ENCODE results near the gene COL4A6.

Gene COL4A6

DNA sequence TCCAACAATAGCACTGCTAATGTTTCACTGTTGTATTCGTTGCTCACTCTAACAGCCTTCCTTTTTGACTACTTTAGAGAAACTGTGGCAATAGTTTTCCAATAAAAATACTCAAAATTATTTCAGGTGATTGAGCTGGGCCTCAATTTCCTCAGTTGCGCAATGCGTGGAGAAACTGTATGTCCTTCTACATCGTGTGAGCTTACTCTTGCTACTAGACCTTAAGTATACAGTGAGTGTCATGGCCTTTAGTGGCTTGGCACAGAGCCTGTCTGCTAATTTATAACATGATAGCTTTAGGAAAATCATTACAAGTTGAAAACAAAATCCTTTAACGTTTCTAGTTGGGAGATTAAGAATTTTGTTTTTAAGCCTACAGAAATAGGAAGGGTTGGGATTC lies 114.5 kb downstream of the COL4A6 start:
- no peak for FAIRE-seq

DNA sequence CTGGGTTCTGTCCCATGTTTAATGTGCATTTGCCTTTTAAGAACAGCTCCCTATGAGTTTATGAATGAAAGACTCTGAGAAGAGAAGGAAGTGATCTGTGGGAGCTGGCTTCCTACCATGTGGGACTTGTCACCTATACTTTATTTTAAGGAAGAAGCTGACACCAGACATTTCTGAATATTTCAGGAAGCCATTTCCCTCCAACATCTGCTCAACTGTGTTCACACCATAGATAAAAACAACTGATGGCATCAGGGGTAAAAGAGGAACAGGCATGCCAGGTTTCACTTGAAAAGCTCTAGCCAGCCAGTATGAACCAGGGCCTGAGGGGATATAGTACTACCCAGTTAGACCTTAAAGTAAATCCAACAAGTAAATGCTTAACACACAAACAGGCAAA lies 116.0 kb downstream of the COL4A6 start:
- FAIRE-seq: no peak

DNA sequence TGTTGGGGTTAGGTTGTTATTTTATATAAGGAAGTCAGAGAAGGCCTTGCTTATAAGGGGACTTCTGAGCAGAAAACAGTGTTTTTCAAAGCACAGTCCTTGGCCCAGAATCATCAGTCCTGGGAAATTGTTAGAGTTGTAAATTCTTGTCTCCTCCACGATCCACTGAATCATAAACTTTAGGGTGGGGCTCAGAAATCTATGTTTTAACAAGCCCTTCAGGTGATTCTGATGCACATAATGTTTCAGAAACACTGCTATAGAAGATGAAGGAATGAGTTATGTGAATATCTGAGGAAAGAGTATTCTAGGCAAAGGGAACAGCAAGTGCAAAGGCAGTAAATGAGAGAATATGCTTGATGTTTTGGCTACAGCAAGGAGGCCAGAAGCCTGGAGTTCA lies 121.8 kb downstream of the COL4A6 start:
- no peak for FAIRE-seq

DNA sequence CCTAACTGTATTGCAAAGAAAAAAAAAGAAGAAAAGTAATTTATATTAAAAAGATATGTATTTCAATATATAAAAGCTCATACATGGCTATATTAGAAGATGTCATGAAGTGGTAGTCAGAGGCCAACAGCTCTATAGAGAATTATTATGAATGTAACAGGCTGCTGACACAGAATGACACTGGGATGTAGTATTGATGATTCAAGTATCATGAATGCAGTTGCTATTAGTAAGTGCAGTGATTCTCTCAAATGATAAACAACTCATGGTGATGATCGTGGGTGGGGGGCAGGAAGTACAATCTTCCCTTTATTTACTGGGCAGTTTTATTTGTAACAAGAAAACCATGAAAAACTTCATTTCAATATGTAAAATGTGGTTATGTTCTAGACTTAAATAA lies 124.6 kb downstream of the COL4A6 start:
- no peak for FAIRE-seq

DNA sequence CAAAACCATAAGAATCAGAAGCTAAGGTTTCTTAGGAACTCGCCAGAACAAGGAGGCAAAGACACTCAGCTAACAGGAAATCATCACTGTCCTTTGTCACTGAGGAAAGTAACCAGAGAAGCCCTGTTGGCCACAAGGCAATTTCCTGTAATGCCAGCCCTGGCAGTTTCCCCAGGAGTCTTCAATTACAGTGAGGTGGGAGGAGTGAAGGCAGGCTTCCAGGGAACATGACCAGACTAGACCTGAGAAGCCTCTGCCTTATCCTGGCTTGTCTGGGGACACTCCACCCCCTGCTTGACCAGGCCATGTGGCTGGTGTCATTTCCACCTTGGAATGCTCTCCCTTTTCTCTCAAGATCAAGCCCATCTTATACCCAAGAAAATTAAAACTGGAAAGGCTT lies 125.3 kb downstream of the COL4A6 start:
- no peak for FAIRE-seq

DNA sequence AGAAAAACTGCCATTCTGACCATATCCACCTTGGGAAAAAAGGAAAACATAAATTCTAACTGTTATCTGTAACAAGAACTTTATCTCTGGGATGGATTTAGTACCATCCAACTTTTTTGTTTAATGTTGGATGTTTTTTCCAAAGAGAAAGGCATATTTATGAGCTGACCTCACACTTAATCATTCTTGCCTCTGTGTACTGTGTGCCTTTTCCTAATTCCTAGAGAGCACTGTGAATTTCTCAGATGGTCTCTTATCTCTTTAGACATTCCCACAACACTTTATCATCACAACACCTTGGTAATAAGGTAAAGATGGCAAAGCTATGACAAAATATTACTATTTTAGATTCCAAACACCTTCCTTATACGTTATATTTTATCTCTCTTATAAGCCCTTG lies 126.2 kb downstream of the COL4A6 start:
- no peak for FAIRE-seq

DNA sequence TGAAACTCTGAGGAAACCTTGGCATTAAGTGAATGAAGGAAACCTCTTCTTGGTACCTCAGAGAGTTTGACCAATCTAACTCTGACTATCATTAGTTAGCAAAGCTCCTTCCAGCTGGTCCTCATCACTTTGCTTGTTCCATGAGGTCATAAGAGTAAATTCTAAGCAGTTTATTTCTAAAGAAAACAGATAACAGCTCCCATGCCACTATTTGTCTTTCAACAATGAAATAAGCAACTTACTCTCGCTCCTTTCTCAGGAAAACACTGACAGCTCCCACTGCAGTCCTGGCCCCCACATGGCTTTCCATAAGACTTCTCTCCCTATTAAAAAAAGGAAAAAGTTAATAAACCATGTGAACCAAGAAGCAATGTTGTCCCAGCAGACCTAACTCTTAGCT lies 127.7 kb downstream of the COL4A6 start:
- no peak for FAIRE-seq

DNA sequence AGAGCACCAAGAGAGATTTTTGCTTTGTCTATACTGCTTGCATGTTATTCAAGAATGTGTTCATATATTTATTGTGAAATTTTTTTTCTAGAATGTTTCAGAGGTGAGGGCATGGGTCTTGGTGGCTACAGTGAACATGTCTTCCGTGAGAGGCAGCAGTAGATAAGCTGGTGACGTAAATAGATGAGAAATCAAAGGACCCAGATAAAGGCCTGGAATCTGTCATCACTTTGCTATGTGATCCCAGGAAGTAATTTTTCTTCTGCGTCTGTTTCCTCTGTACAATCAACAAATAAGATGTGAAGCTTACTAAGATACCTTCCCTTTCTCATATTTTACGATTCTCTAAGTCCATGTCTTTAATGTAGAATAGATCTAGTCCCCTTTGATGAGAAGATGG lies 129.1 kb downstream of the COL4A6 start:
- FAIRE-seq: no peak

DNA sequence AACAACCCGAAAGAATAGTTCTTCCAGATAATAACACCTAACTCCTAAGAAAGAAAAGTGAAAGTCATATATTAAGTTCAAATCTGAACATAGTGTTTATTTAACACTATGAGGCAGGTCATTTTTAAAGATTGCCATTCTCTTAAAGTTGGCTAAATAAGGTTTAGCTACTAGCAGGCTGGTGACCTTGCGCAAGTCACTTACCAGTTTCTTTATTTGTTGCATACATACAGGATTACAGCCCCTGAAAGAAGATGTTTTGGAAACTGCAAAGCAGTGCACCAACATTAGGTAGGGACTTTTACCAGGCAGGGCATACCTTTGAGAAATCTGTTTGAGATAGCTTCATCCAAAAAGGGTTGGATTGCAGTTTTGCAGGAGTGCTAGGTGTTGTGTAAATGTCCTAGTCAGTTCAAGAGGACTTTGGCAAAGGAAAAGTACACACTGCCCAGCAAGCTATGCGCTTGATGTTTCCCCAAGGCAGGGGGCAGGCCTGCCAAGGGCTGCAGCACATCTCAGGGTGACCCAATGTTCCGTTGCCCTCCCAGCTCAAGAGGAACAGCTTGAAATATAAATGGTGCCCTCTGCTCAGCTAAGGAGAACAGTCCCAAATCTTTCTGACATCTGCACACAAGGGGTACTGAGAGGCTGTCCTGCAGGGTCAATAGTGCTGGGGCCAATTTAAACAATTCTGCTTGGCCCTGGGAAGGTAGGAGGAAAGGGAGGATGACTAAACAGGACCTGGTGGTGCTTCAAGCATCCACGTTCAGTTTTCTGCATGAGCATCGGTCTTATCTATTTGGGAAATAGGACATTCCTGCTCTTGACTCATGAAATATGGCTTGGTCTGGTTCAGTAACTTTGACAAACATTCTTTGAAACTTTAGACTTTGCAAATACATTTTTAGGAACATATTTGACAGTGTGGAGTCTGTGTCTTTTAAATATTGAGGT lies 130.8 kb downstream of the COL4A6 start:
- no peak for FAIRE-seq

DNA sequence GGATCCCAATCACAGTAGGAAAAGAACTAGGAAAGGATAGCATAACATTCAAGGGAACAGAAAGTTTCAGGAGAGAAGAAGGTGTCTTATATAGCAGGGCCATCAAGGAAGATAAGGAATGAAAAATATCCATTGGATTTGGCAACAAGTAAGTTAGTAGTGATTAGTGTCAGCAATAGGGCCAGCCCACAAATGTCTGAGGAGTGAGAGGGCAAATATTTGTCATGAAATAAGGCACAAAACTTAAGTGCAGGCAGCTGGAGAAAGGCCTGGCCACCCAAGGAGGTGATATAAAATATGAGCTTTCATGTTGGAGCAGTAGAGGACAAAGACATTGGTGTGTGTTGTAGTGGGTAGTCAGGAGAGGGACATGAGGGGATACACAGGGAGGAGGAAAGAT lies 132.1 kb downstream of the COL4A6 start:
- no peak for FAIRE-seq

DNA sequence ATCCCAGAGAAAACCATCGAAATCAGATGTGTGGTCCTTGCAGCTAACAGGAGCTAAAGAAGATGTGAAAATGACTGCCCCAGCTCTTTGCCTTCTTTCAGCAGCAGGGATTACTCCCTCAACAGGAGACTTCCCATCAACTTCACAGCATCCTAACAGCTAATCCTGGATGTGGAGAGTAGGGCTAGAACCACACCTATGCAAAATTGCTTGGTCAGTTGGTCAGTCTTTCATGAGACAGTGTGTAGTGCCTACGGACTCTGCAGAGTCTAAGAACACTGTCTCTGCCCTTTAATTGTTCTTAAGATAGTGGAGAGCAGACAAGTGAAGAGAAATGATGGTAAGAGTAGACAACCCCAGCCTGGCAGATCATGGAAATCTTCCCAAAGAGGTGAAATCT lies 133.5 kb downstream of the COL4A6 start:
- no peak for FAIRE-seq

DNA sequence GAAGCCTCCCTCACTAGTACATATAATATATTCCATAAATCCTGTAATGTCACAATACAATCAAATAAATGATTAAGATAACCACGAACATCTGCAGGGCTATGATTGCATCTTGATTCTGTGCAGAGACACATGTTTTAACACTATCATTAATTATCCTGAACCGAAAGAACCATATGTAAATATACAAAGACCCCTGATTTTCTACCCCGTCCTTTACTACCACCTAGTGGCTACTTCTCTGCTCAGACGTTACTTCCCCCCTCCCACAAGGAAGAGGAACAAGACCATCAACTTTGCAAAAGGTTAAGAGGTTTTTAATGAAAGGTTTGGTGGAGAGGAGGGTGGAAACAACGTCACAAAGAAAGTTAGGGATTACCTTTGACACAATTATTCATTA lies 134.0 kb downstream of the COL4A6 start:
- no peak for FAIRE-seq

DNA sequence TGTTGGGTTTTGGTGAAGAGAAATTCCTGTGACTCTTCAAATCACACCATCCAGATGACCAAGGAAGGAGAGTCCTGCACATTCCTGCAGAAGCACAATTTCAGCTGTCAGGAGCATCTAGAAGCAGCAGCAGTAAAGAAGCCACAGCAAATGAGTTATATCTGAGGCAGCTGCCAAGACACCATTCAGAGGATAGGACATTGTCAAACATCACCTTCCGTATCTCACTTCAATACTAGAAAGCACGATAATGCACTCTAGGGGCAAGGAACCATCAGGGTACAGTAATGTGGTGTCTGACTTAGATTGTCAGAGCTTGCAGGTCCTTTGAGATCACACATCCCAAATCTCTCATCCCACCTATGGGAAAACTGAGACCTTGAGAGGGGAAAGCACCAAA lies 134.5 kb downstream of the COL4A6 start:
- no peak for FAIRE-seq

DNA sequence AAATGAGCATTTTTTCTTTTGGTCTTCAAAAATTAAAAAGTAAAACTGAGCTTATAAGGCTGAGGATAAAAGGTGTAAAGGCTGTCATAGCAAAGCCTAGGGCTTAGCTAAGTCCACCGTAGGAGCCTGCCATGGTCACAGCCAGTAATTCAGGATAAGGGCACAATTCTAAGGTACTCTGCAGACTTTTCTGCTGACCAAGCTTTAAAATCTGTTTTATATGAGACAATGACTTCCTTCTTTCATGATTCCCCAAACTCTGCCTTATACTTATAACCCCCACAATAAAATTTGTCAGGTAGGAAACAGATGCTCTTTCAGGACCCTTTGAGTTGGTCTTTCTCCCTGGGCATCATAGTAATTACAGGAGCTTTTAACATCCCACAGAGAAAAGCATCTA lies 138.5 kb downstream of the COL4A6 start:
- FAIRE-seq: no peak

DNA sequence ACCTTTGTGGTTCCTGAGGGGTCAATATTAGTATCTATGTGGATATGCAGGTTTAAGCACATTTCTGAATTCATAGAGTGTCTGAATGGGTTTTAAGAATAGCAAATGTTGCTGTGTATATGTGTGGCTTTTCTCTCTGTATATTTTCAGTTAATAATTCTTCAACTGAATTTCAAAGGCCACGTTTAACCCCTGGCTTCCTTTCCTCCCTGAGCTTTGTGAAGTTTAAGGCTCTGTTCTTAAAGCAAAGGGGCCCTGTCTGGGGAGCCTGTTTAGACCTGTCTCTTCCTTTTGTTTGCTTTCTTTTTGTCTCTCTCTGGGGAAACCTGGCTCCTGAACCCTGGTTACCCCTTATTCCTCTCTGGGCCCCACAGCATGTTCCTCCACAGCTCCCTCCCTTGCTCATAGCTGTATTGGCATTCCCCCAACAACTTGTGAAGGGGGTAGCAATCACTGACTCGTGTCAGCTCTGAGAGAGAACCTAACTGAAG lies 139.1 kb downstream of the COL4A6 start:
- no peak for FAIRE-seq

DNA sequence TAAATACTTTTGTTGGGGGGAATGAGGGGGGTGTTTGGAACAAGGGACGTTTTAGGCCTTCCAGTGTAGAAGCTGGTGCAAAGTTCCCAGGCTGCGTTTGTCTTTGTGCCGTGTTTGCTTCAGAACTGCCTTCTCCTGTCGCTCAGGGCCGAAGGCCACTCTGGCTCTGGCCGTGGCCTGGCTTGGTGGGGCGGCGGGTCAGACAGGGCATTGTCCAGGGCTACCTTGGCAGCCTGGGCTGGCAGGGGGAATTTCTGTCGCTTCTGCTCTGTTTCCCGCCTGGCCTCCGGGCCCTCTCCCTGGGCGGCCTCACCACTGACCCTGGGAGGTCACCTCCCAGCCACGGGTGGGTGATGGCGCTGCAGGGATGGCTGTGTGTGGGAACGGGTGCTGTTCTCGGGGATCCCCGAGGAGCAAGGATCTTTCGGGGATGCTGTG lies 140.0 kb downstream of the COL4A6 start:
- no peak for FAIRE-seq

DNA sequence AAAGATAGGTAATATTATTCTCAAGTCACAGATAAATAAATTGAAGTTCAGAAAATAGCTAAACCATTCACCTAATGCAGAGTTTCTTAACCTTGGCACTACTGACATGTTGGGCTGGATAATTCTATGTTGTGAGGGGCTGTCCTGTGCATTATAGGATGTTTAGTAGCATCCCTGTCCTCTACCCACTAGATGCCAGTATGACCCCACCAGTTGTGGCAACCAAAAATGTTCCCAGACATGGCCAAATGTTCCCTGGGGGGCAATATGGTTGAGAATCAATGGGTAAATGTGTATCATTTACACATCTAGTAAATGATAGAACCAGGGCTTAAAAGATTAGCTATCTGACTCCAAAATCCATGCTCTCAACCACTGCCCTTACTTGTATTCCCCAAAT lies 140.9 kb downstream of the COL4A6 start:
- no peak for FAIRE-seq

DNA sequence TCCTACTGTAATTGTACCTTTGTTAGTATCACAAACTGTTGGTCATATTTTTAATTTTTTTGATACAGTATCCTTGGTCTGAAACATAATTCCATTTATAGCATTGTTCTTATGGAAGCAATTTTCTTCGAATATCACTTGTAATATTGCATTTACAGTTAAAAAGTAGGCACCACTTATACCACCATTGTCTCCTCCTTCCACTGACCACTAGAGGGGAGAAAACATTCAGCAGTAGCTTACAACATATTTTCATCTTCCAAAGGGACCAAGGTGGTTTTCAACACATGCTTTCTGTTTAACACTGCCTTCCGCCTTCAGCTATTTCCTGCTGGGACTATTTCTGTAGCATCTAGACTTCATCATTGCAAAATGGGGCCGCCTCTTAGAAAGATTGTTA lies 146.2 kb downstream of the COL4A6 start:
- no peak for FAIRE-seq

DNA sequence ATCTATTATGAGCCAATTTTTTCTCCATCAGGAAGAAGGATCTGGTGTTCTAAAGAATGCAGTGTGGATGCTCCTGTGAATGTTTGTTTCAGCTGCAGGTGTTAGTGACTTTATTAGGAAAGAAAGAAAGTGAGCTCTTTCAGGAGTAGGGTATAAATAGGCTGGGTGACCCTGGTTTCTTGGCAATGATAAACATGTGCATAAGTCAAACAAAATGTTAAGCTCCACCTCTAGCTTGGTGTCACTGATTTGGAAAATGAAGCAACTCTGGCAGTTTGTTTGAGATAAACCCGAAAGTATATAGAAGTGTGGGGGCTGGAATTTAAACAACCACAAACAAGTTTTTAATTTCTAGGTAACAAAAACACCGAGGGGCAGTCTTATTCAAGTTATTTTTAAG lies 152.3 kb downstream of the COL4A6 start:
- FAIRE-seq: no peak

DNA sequence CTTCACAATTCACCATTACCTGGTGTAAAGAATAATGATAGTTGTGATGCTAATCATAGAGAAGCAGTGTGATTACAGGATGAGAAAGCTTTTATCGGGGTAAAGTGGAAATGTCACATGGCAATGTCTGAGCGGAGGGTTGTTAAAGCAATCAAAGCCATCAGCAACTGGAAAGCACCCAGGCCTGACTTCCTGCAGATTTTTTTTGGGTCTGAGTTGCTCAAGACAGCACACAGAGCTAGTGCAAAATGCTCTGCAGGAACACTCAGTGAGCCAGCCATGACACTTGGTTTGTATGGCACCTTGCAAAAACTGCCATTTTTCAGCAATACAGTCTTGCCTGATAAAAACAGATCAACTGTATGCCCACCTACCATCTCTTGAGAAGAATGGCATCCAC lies 152.9 kb downstream of the COL4A6 start:
- no peak for FAIRE-seq

DNA sequence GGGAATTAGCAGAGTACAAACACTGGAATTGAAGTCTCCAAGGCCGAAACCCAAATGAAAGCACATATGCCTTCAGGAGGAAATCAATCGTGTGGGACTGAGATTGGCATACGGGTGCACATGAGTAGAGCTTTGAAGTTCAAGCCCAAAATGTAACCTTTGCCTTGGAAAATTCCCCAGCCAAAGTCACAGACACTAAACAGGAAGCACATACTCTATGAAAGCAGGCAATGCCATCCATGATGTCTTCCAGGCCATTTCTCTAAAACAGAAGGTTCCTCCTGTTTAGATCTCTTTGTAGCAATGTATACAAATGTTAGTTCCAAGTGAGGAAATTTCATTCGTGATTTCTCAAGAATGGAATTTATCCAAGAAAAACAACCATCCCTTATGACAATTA lies 162.5 kb downstream of the COL4A6 start:
- FAIRE-seq: no peak

DNA sequence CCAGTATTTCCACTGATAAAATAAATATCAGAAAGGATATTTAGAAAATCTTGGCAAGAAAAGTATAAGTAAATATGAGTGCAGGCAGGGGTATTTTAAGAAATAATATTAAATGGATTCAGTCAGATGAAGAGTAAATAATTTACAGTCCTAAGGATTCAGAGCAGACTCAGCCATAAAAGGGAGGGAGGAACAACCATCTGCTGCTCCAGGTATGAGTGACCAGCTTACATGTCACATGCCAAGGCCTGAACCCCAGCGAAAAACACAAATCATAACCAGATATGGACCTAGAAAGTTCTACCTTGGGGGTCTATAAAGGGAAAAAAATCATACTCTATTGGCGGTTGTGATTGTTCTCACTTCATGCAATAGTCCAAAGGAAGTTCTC lies 166.8 kb downstream of the COL4A6 start:
- no peak for FAIRE-seq

DNA sequence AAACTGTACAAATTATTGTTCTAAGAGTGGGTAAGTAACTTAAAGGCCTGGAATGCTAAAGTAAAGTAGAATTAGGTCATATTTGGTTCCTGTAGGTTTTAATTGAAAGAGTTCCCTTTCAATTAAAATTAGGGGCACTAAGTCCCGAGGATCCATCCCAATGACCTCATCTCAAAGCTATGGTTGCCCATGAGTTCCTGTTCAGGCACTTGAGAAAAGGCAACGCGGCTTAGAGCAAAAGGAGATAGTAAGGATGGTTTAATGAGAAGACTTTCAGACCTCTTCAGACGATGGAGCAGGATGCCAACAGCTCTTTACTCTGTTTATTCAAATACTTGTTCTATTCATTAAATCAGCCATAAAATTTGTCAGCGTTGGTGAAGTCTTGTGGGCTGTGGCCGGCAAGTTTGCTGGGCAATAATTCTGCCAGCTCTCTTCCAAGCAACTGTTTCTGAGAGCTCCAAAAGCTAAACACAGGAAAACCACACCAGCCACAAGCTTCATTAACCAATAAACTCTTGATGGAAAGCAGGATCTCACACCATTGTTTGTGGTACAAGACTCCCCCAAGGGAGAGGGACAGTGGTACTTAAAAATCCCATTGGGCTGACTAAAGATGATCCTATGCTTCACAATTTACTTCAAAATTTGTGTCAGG lies 167.4 kb downstream of the COL4A6 start:
- no peak for FAIRE-seq

DNA sequence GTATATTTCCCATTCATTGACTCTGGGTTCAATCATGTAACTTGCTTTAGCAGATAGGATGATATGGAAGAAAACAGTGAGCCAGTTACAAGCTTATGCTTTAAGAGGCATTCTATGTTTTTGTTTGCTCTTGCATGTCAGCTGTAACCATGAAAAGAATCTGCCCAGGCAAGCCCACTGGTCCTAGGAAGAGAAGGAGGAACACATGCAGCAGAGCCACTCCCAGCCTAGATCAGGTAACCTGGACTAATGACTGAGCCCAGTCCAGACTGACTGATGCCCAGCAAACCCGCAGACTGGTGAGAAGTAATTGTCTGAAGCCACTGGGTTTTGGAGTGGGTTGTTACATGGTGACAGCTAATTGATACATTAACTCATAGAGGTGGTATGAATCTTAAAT lies 167.9 kb downstream of the COL4A6 start:
- no peak for FAIRE-seq

Measured in TTC549 (cell line).